Neuronal stem cell (in vitro differentiated cells): ENCODE measurements around the gene UPF1.

Experiments
- DNase-seq: peaks from one replicate; pipeline ENCODE4 v3.0.0-alpha.2; 2013; ENCODE audit warnings: low spot score
- H2AFZ ChIP-seq: one replicate; pipeline ENCODE4 v1.6.1; 2013; ENCODE audit warnings: mild to moderate bottlenecking, low read length, inconsistent platforms
- H2AK5ac ChIP-seq: 2 replicates; pipeline ENCODE4 v1.6.1; 2013; ENCODE audit warnings: low read depth, mild to moderate bottlenecking, inconsistent platforms, low read length, moderate library complexity, mixed read lengths
- H2BK120ac ChIP-seq: 2 replicates; pipeline ENCODE4 v1.6.1; 2013; ENCODE audit warnings: low read depth, mild to moderate bottlenecking, inconsistent platforms, low read length, moderate library complexity, mixed read lengths
- H2BK12ac ChIP-seq: one replicate; pipeline ENCODE4 v1.6.1; 2013; ENCODE audit warnings: low read length, inconsistent platforms
- H2BK15ac ChIP-seq: 2 replicates; pipeline ENCODE4 v1.6.1; 2013; ENCODE audit warnings: mild to moderate bottlenecking, low read length, inconsistent platforms, mixed read lengths
- H2BK5ac ChIP-seq: one replicate; pipeline ENCODE4 v1.6.1; 2013; ENCODE audit warnings: inconsistent platforms, mild to moderate bottlenecking, low read length, moderate library complexity
- H3K14ac ChIP-seq: one replicate; pipeline ENCODE4 v1.6.1; 2013; ENCODE audit warnings: low read length, inconsistent platforms
- H3K18ac ChIP-seq: 2 replicates; pipeline ENCODE4 v1.6.1; 2013; ENCODE audit warnings: low read length, inconsistent platforms
- H3K23ac ChIP-seq: 2 replicates; pipeline ENCODE4 v1.6.1; 2013; ENCODE audit warnings: low read depth, mild to moderate bottlenecking, mixed read lengths, low read length, inconsistent platforms; ENCODE audit not compliant: poor library complexity
- H3K27ac ChIP-seq: replicated peaks from 3 replicates; pipeline ENCODE4 v1.5.1; 2013; ENCODE audit warnings: low read length, inconsistent platforms
- H3K27me3 ChIP-seq, 3 experiments: 2 replicates each; pipeline ENCODE4 v1.6.1; 2013; ENCODE audit warnings: low read length in 3 of 3, mild to moderate bottlenecking in 2 of 3, inconsistent platforms in 1 of 3, low read depth in 1 of 3, mixed read lengths in 1 of 3, moderate library complexity in 1 of 3; ENCODE audit not compliant: control insufficient read depth in 3 of 3, insufficient read depth in 3 of 3
- H3K36me3 ChIP-seq, 2 donors: replicated peaks in 1 of 2; 2 replicates each; pipeline ENCODE4 v1.6.1; 2013; ENCODE audit warnings: low read length in 2 of 2; ENCODE audit not compliant: control insufficient read depth in 2 of 2, insufficient read depth in 2 of 2
- H3K4ac ChIP-seq: 2 replicates; pipeline ENCODE4 v1.6.1; 2013; ENCODE audit warnings: inconsistent platforms, mild to moderate bottlenecking, low read length, moderate library complexity
- H3K4me1 ChIP-seq, 2 donors: 1 replicate in 1 of 2; 2 replicates in 1 of 2; pipeline ENCODE4 v1.6.1; 2013; ENCODE audit warnings: low read length in 2 of 2, low read depth in 1 of 2; ENCODE audit not compliant: control insufficient read depth in 2 of 2, insufficient read depth in 1 of 2
- H3K4me2 ChIP-seq: one replicate; pipeline ENCODE4 v1.6.1; 2013; ENCODE audit warnings: mild to moderate bottlenecking, low read length, inconsistent platforms; ENCODE audit not compliant: insufficient read depth, poor library complexity, severe bottlenecking
- H3K4me3 ChIP-seq, 2 donors: 2 replicates each; pipeline ENCODE4 v1.5.1; 2013; ENCODE audit warnings: low read length in 2 of 2, mild to moderate bottlenecking in 2 of 2, inconsistent platforms in 1 of 2, moderate library complexity in 1 of 2
- H3K79me1 ChIP-seq: one replicate; pipeline ENCODE4 v1.6.1; 2013; ENCODE audit warnings: low read depth, mild to moderate bottlenecking, inconsistent platforms, low read length, moderate library complexity
- H3K9ac ChIP-seq: one replicate; pipeline ENCODE4 v1.6.1; 2013; ENCODE audit warnings: mild to moderate bottlenecking, low read depth, low read length, inconsistent platforms; ENCODE audit not compliant: poor library complexity
- H3K9me3 ChIP-seq, 2 donors: replicated peaks in 1 of 2; 2 replicates each; pipeline versions ENCODE3 to v1.6.1; 2013; ENCODE audit warnings: low read length in 2 of 2, mild to moderate bottlenecking in 2 of 2, inconsistent platforms in 1 of 2, low read depth in 1 of 2, mixed read lengths in 1 of 2, moderate library complexity in 1 of 2; ENCODE audit not compliant: control insufficient read depth in 2 of 2, insufficient read depth in 1 of 2
- H4K8ac ChIP-seq: one replicate; pipeline ENCODE4 v1.6.1; 2013; ENCODE audit warnings: low read depth, mild to moderate bottlenecking, inconsistent platforms, low read length, moderate library complexity
- H4K91ac ChIP-seq: one replicate; pipeline ENCODE4 v1.6.1; 2013; ENCODE audit warnings: low read length, low read depth, mild to moderate bottlenecking, inconsistent platforms; ENCODE audit not compliant: poor library complexity
- WGBS, 2 donors: extraction: QIAGEN DNeasy Blood & Tissue Kit; methylation state at CpG; one replicate each; pipeline ENCODE4 v1.1.7; 2013; ENCODE audit warnings: missing lambda C conversion rate in 2 of 2, mixed read lengths in 1 of 2; ENCODE audit not compliant: insufficient read length in 2 of 2, insufficient replicate concordance in 1 of 2; ENCODE audit errors: extremely low coverage in 2 of 2; 5-methylcytosine and 5-hydroxymethylcytosine counted together

The UPF1 gene

DNA sequence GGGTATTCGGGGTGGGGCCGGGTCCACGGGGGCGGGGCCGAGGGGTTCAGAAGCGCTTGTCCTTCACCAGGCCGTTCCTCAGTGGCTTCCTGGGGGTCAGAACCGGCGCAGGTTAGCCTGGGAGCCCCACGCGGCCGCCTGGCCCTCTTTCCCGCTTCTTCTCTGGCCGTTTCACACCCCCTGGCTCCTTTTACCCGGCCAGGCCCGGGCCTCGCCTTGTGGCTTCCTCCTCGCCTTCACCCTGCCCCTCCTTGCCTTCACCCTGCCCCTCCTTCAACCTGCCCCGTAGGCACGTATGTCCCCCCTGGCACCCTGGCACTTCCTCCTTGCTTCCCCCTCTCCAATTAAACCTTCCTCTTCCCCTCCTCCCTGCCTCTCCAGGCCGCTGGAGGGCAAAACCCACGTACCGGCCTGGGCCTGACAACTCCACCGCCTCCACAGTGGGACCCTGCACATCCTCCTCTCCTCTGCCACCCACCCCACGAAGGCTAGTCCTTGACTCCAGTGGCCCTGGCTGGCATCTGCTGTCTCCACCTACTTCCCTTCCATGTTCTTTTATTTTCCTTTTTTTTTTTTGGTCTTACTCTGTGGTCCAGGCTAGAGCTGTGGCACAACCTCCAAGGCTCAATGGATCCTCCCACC, 38.9 kb downstream of the UPF1 start:
- no peak overlapping the region for H2AFZ ChIP-seq
- H3K9ac ChIP-seq, result peak overlapping the region; percentile 70
- no peak overlapping the region for H3K4ac ChIP-seq
- H3K9me3 ChIP-seq, result peaks cover 0 to 2% of the 10 kb centered on the region in 2 donors
- no peak overlapping the region for H4K91ac ChIP-seq
- peaks cover 2% of the 10 kb centered on the region for H3K79me1 ChIP-seq
- H3K36me3 ChIP-seq, result peaks cover 20 to 64% of the 10 kb centered on the region in 2 donors
- no peak overlapping the region for H2BK120ac ChIP-seq
- WGBS, 2 donors, result no CpG with 5 or more reads among the region's 25 CpGs
- no peak overlapping the region for H3K27ac ChIP-seq
- no peak for DNase-seq
- H3K27me3 ChIP-seq, result no peaks in the 10 kb centered on the region
- H3K23ac ChIP-seq, result peak overlapping the region; percentile 91
- H3K4me3 ChIP-seq, result no peak overlapping the region
- H2BK5ac ChIP-seq, result no peak overlapping the region
- peak overlapping the region; percentile 41 for H2BK12ac ChIP-seq
- H3K4me2 ChIP-seq, result peak overlapping the region; percentile 18
- H4K8ac ChIP-seq, result peak overlapping the region; percentile 65
- H2BK15ac ChIP-seq, result no peak overlapping the region
- H3K14ac ChIP-seq, result peak overlapping the region; percentile 71
- peaks cover 0 to 3% of the 10 kb centered on the region in 2 donors for H3K4me1 ChIP-seq
- peak overlapping the region; percentile 90 for H2AK5ac ChIP-seq
- peak overlapping the region; percentile 87 for H3K18ac ChIP-seq

DNA sequence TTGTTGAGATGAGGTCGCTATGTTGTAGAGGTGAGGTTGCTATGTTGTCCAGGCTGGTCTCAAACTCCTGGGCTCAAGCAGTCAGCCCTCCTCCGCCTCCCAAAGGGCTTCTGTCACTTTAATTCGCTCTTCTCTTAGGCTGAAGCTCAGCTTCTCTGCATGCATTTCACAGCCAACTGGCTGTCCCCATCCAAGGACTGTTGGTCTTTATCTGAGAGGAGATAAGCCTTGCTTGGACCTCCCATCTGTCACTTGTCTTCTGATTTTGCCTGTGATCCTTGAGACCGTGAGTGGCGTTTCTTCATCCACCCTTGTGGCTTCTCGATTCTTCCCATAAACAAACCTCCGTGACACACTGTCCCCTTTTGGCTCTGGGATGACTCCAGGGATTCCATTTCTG, 39.8 kb downstream of the UPF1 start:
- WGBS, 2 donors, result no CpG with 5 or more reads among the region's 7 CpGs

DNA sequence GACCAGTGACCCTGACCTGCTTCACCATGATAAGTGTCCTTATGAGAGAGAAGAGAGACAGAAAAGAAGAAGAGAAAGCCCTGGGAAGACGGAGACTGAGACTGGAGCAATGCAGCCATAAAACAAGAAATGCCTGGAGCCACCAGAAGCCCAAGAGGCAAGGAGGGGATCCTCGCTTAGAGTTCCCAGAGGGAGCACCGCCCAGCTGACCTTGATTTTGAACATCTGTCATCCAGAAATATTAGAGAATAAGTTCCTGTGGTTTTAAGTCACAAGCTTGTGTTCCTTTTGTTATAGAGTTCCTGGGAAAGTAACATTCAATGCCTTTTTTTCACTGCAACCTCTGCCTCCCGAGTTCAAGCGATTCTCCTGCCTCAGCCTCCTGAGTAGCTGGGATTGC, 44.0 kb downstream of the UPF1 start:
- no peak overlapping the region for H3K14ac ChIP-seq
- H3K4me1 ChIP-seq, result peaks cover 0 to 1% of the 10 kb centered on the region in 2 donors
- H3K4ac ChIP-seq, result no peak overlapping the region
- DNase-seq, result no peak
- H2BK15ac ChIP-seq, result no peak overlapping the region
- H2BK5ac ChIP-seq, result no peak overlapping the region
- H3K27ac ChIP-seq, result no peak overlapping the region
- H3K18ac ChIP-seq, result no peak overlapping the region
- no peaks in the 10 kb centered on the region for H3K27me3 ChIP-seq
- no peak overlapping the region for H3K23ac ChIP-seq
- no CpG with 5 or more reads among the region's 5 CpGs for WGBS, 2 donors
- no peak overlapping the region for H4K8ac ChIP-seq
- no peak overlapping the region for H3K4me3 ChIP-seq
- H4K91ac ChIP-seq, result no peak overlapping the region
- no peak overlapping the region for H2BK120ac ChIP-seq
- H2BK12ac ChIP-seq, result no peak overlapping the region
- peaks cover 7 to 24% of the 10 kb centered on the region in 2 donors for H3K9me3 ChIP-seq
- H3K4me2 ChIP-seq, result no peak overlapping the region
- H3K9ac ChIP-seq, result no peak overlapping the region
- no peak overlapping the region for H2AFZ ChIP-seq
- H3K79me1 ChIP-seq, result no peaks in the 10 kb centered on the region
- H2AK5ac ChIP-seq, result no peak overlapping the region
- peaks cover 25 to 82% of the 10 kb centered on the region in 2 donors for H3K36me3 ChIP-seq

More for the DNA sequence above, 39.8 kb downstream of the UPF1 start:
- H4K91ac ChIP-seq, result no peak overlapping the region
- no peak overlapping the region for H3K18ac ChIP-seq
- H3K4ac ChIP-seq, result no peak overlapping the region
- H3K79me1 ChIP-seq, result no peaks in the 10 kb centered on the region
- H2BK15ac ChIP-seq, result no peak overlapping the region
- H2AK5ac ChIP-seq, result no peak overlapping the region
- no peak overlapping the region for H3K27ac ChIP-seq
- H3K23ac ChIP-seq, result no peak overlapping the region
- no peak overlapping the region for H3K14ac ChIP-seq
- no peak overlapping the region for H2BK120ac ChIP-seq
- no peak overlapping the region for H3K9ac ChIP-seq
- no peak for DNase-seq
- no peak overlapping the region for H4K8ac ChIP-seq
- H2AFZ ChIP-seq, result no peak overlapping the region
- peaks cover 0 to 3% of the 10 kb centered on the region in 2 donors for H3K4me1 ChIP-seq
- H3K4me3 ChIP-seq, result no peak overlapping the region
- H3K9me3 ChIP-seq, result peaks cover 0 to 9% of the 10 kb centered on the region in 2 donors
- no peaks in the 10 kb centered on the region for H3K27me3 ChIP-seq
- H3K4me2 ChIP-seq, result no peak overlapping the region
- H2BK12ac ChIP-seq, result no peak overlapping the region
- peaks cover 14 to 64% of the 10 kb centered on the region in 2 donors for H3K36me3 ChIP-seq
- H2BK5ac ChIP-seq, result no peak overlapping the region

DNA sequence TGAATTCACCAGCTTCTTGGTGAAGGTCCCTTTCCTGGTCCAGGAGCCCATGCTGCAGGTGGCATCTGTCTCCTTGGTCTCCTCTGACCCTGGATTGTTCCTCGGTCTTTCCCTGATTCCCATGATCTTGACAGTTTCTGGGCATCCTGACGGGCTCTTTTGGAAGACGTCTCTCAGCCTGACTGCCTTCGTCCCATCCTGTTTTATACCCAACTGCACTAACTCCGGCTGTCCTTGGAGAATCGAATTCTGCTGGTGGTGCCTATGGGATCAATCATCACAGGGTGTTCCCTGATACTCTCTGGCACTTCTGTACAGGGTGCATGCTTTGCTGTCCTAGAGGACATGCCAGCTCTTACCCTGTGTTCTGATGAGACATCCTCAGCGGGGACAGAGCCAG, 45.1 kb downstream of the UPF1 start:
- Histone ChIP-seq H2AFZ (no peak overlapping the region), H3K4me2 (no peak overlapping the region), H3K23ac (no peak overlapping the region), H4K8ac (no peak overlapping the region), H2BK12ac (no peak overlapping the region), H2AK5ac (no peak overlapping the region), H4K91ac (no peak overlapping the region), H3K9ac (no peak overlapping the region), H2BK15ac (no peak overlapping the region), H3K18ac (no peak overlapping the region), H3K4ac (no peak overlapping the region), H2BK120ac (no peak overlapping the region), H3K36me3 (peaks cover 33 to 87% of the 10 kb centered on the region in 2 donors), H3K4me1 (no peaks in the 10 kb centered on the region), H3K9me3 (peaks cover 9 to 24% of the 10 kb centered on the region in 2 donors), H2BK5ac (no peak overlapping the region), H3K27ac (no peak overlapping the region), H3K79me1 (no peaks in the 10 kb centered on the region), H3K4me3 (no peak overlapping the region), H3K14ac (no peak overlapping the region), H3K27me3 (no peaks in the 10 kb centered on the region)
- no peak for DNase-seq
- no CpG with 5 or more reads among the region's 7 CpGs for WGBS, 2 donors
